H7 (cell line): ENCODE measurements around the gene TIE1. TPM values are rescaled to one million over a fixed set of nuclear protein-coding genes. Genes with fewer than 3 reads are reported as not detected.

Experiments used
- DNase-seq: peaks from one replicate; pipeline ENCODE4 v3.0.0; 2012
- H3K27me3 ChIP-seq: 2 replicates; pipeline ENCODE4 v1.6.0; 2011; ENCODE audit warnings: mild to moderate bottlenecking, low read length; ENCODE audit not compliant: control insufficient read depth, insufficient read depth
- H3K36me3 ChIP-seq: replicated peaks from 2 replicates; pipeline ENCODE4 v1.5.1; 2011; ENCODE audit warnings: low read length; ENCODE audit not compliant: control insufficient read depth, insufficient read depth
- H3K4me3 ChIP-seq: 2 replicates; pipeline ENCODE4 v1.5.1; 2011; ENCODE audit warnings: low read depth, mild to moderate bottlenecking, control low read depth, low read length, moderate library complexity; ENCODE audit not compliant: insufficient read depth
- total RNA-seq: library from RNA; depleted of rRNA; stranded (reverse); fragments of >200 nt; shearing (Covaris generic); gene quantifications from 2 replicates; pipeline ENCODE4 v1.2.3, GENCODE V29; 2014

The TIE1 gene
- total RNA-seq, 1 experiment from 2014 or later = 2.6 TPM

GRCh38 chr1:43293896-43294760, 6.7 kb upstream of the TIE1 start:
- H3K27me3 ChIP-seq = no peaks in the 10 kb centered on the region
- DNase-seq = no peak
- no peak overlapping the region for H3K4me3 ChIP-seq
- H3K36me3 ChIP-seq = no peaks in the 10 kb centered on the region

GRCh38 chr1:43294761-43295160, 6.0 kb upstream of the TIE1 start:
- Histone ChIP-seq H3K4me3 (no peak overlapping the region), H3K36me3 (no peaks in the 10 kb centered on the region), H3K27me3 (no peaks in the 10 kb centered on the region; the same call in 1 of the 2 replicates)
- DNase-seq = no peak

- H3K4me3 ChIP-seq = no peak overlapping the region
- no peaks in the 10 kb centered on the region; the same call in 1 of the 2 replicates for H3K27me3 ChIP-seq
- DNase-seq = no peak
- no peaks in the 10 kb centered on the region for H3K36me3 ChIP-seq
Measured at GRCh38 chr1:43296207-43296606, 4.6 kb upstream of the TIE1 start.

- Histone ChIP-seq H3K27me3 (no peaks in the 10 kb centered on the region; the same call in 1 of the 2 replicates), H3K4me3 (no peak overlapping the region), H3K36me3 (no peaks in the 10 kb centered on the region)
- no peak for DNase-seq
Measured at GRCh38 chr1:43298055-43298454, 2.7 kb upstream of the TIE1 start.

GRCh38 chr1:43299101-43299500, 1.7 kb upstream of the TIE1 start:
- Histone ChIP-seq H3K4me3 (no peak overlapping the region), H3K36me3 (no peaks in the 10 kb centered on the region), H3K27me3 (no peaks in the 10 kb centered on the region; the same call in 1 of the 2 replicates)
- no peak for DNase-seq

- no peak for DNase-seq
- no peaks in the 10 kb centered on the region; the same call in 1 of the 2 replicates for H3K27me3 ChIP-seq
- no peak overlapping the region for H3K4me3 ChIP-seq
- no peaks in the 10 kb centered on the region for H3K36me3 ChIP-seq
Measured at GRCh38 chr1:43302201-43302600, 1.4 kb downstream of the TIE1 start.

GRCh38 chr1:43302721-43303470, 2.1 kb downstream of the TIE1 start:
- Histone ChIP-seq H3K36me3 (no peaks in the 10 kb centered on the region), H3K27me3 (no peaks in the 10 kb centered on the region; the same call in 1 of the 2 replicates), H3K4me3 (no peak overlapping the region)
- no peak for DNase-seq

DNA sequence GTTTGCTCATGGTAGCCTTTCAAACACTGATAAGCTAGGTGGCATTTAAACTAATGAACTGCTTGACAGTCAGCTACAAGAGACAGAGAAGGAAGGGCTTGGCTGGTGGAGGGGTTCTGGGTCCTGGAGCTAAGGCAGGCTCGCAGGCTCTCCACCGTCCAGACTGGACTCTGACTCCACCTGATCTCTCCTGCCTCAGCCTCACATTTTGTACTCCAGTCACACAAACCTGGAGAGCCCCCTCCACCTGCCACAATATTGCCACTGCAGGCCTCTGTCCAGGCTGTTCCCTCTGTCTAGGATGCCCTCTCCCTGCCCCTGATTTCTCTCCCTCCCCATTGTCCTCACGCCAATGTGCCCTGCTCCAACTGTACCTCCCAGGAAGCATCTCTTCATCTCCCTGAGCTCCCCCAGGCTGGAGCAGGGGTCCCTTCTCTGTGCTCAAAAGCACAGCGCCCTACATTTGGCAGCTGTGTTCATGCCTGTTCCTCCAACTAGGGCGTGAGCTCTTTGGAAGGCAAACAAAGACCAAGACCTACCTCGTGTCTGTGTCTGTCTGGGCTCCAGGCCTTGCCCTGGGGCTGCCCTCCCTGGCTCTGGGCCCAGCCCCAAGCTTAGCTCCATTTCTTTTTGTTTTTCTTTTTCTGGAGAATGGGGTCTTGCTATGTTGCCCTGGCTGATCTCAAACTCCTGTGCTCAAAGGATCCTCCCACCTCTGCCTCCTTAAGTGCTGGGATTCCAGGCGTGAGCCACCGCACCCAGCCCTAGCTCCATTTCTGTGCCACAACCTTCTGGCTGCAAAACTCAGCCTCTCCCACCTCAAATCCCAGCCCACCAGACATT, 2.9 kb downstream of the TIE1 start:
- Histone ChIP-seq H3K27me3 (no peaks in the 10 kb centered on the region; the same call in 1 of the 2 replicates), H3K4me3 (no peak overlapping the region)

DNA sequence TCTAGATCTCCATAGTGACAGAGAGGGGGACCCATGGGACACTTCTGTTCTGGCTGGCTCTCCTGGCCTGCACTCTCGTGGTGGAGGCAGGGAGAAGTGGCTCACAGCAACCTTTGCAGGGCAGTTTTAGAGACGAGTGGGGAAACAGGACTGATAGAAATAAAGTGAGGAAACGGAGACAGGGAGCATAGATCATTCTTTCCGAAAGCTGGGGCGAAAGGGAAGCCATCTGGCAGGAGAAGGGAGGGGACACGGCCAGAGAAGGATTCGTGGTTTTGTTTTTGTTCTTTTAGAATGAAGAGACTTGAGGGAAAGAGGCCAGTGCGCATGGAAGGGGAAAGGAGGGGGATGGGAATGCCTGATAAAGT, 3.5 kb downstream of the TIE1 start:
- Histone ChIP-seq H3K36me3 (no peaks in the 10 kb centered on the region), H3K4me3 (no peak overlapping the region), H3K27me3 (no peaks in the 10 kb centered on the region; the same call in 1 of the 2 replicates)
- no peak for DNase-seq

More for the DNA sequence above, 2.9 kb downstream of the TIE1 start:
- no peaks in the 10 kb centered on the region for H3K36me3 ChIP-seq
- no peak for DNase-seq

DNA sequence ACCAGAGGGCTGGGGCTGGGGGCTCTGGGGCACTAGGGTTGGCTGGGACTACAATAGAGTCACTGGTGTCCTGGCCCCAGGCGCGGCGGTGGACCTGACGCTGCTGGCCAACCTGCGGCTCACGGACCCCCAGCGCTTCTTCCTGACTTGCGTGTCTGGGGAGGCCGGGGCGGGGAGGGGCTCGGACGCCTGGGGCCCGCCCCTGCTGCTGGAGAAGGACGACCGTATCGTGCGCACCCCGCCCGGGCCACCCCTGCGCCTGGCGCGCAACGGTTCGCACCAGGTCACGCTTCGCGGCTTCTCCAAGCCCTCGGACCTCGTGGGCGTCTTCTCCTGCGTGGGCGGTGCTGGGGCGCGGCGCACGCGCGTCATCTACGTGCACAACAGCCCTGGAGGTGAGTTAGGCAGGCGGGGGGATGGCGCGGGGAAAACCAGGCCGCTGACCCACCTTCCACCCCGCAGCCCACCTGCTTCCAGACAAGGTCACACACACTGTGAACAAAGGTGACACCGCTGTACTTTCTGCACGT, 4.1 kb downstream of the TIE1 start:
- no peak for DNase-seq
- Histone ChIP-seq H3K36me3 (no peaks in the 10 kb centered on the region), H3K4me3 (no peak overlapping the region), H3K27me3 (no peaks in the 10 kb centered on the region; the same call in 1 of the 2 replicates)

DNA sequence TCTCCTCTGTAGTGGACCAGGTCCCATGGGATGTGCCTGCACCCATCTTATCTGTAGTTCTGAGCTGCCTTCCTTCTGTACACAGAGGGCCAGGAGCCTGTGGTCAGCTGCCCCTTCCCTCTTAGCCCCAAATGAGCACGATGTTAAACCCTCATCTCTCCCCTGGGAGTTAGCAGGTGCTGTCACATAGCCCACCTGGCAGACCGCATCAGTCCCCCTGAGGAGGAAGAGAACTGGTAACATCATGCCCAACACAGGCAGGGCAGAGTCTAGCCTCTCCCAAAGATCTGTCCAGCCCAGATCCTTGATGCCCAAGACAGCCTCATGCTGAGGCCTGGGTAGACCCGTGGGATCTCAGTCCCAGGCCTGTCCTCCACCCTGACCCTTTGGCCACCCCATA, 4.7 kb downstream of the TIE1 start:
- no peaks in the 10 kb centered on the region for H3K36me3 ChIP-seq
- H3K27me3 ChIP-seq = no peaks in the 10 kb centered on the region
- H3K4me3 ChIP-seq = no peak overlapping the region
- no peak for DNase-seq

DNA sequence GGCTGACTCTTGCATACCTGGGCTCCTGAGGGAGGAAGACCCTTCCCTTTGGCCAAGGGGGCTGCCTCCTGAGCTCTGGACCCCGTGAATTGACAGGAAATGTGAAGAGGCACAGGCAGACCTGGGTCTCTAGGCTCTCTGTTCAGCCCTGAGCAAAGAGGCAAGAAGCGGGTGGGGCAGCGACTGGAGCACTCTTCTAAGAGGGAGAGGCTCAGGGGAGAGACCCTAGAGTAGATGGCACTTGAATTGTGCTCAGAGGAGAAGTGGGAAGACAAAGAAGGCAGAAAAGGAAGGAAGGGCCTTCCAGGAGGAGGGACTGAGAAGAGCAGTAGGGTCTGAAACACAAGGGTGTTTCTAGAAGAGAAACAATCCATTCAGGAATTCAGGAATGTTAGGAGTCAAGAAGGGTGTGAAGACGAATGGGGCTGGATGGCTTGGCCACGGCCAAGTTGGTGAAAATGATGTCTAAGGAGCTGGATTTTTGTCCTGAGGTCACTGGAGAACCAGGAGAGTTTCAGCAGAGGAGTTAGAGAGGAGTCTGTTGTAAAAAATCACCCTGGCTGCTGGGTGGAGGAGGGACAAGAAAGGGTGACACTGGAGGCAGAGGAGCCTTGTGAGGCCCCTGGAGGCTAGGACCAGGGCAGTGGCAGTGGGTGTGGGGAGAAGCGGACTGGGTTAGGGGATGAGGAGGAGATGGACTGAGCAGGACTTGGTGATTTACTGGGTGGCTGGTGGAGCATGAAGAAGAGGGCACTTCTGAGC, 5.3 kb downstream of the TIE1 start:
- no peak for DNase-seq
- Histone ChIP-seq H3K36me3 (no peaks in the 10 kb centered on the region), H3K4me3 (no peak overlapping the region), H3K27me3 (no peaks in the 10 kb centered on the region)

- DNase-seq = no peak
- no peaks in the 10 kb centered on the region for H3K27me3 ChIP-seq
- H3K4me3 ChIP-seq = no peak overlapping the region
Measured at GRCh38 chr1:43306688-43307457, 6.1 kb downstream of the TIE1 start.

More at GRCh38 chr1:43306688-43307457, 6.1 kb downstream of the TIE1 start:
- no peaks in the 10 kb centered on the region for H3K36me3 ChIP-seq
